ENCODE measurements around the gene PKD1. TPM values are rescaled to one million over a fixed set of nuclear protein-coding genes. Genes with fewer than 3 reads are reported as not detected.

Gene PKD1
- total RNA-seq, 1 experiment from 2014 or later = 82.0 TPM

DNA sequence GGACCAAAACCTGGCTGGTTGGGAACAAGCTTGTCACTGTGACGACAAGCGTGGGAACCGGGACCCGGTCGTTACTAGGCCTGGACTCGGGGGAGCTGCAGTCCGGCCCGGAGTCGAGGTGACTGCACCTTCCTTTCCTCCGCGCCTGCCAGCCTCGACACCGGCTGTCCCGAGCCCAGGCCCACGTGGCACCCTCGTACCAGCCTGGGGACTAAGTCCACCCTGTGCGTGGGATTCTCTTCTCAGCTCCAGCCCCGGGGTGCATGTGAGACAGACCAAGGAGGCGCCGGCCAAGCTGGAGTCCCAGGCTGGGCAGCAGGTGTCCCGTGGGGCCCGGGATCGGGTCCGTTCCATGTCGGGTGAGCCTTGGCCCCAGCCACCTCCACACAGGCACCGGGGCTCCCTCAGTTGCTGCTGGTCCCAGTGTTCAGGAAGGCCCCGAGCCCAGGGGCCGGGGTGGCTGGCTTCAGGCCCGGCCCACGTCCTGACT lies 56.3 kb downstream of the PKD1 start:
- Mint-ChIP-seq H3K27ac (ENCODE audit: unreplicated experiment) (no peak overlapping the region), H3K27me3 (ENCODE audit: unreplicated experiment) (no peaks in the 10 kb centered on the region), H3K9me3 (ENCODE audit: low read depth, unreplicated experiment) (no peaks in the 10 kb centered on the region), H3K4me3 (ENCODE audit: low read depth, unreplicated experiment) (no peak overlapping the region), H3K36me3 (ENCODE audit: insufficient read depth, unreplicated experiment) (peaks cover 58% of the 10 kb centered on the region), H3K4me1 (ENCODE audit: low read depth, unreplicated experiment) (no peaks in the 10 kb centered on the region)
- no TSS peak for BruUV-seq (replicated peaks)
- TF ChIP-seq, protein P1, sequence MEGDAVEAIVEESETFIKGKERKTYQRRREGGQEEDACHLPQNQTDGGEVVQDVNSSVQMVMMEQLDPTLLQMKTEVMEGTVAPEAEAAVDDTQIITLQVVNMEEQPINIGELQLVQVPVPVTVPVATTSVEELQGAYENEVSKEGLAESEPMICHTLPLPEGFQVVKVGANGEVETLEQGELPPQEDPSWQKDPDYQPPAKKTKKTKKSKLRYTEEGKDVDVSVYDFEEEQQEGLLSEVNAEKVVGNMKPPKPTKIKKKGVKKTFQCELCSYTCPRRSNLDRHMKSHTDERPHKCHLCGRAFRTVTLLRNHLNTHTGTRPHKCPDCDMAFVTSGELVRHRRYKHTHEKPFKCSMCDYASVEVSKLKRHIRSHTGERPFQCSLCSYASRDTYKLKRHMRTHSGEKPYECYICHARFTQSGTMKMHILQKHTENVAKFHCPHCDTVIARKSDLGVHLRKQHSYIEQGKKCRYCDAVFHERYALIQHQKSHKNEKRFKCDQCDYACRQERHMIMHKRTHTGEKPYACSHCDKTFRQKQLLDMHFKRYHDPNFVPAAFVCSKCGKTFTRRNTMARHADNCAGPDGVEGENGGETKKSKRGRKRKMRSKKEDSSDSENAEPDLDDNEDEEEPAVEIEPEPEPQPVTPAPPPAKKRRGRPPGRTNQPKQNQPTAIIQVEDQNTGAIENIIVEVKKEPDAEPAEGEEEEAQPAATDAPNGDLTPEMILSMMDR (IDR thresholded peaks at IDR 0.05; ENCODE audit: unreplicated experiment) = no peak
- intact Hi-C loops (cut with micrococcal nuclease; ENCODE audit: unreplicated experiment) = no loop called here
- CTCF ChIA-PET = no interaction called here
- no peak for DNase-seq

DNA sequence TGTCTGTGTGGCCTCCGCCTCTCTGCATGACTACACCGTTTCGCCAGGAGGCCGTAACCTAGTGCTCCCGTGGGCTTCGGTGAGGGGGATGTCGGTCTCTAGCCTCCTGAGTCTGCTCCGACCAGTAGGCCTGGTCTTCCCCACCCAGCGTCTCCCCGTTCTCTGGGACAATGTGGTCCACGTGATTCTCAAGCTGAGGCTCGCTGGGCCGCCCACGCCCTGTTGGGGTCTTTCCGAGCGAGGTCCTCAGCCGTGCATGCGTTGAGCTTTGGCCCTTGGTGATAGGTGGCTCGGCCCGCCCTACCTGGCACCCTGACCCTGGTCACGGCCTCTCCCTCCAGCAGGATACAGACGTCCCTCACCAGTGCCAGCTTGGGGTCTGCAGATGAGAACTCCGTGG lies 57.0 kb downstream of the PKD1 start:
- TF ChIP-seq, protein P1 (IDR thresholded peaks at IDR 0.05; ENCODE audit: unreplicated experiment) = no peak
- Mint-ChIP-seq H3K27ac (ENCODE audit: unreplicated experiment) (no peak overlapping the region), H3K4me3 (ENCODE audit: low read depth, unreplicated experiment) (no peak overlapping the region), H3K36me3 (ENCODE audit: insufficient read depth, unreplicated experiment) (peaks cover 57% of the 10 kb centered on the region), H3K4me1 (ENCODE audit: low read depth, unreplicated experiment) (no peaks in the 10 kb centered on the region), H3K9me3 (ENCODE audit: low read depth, unreplicated experiment) (no peaks in the 10 kb centered on the region), H3K27me3 (ENCODE audit: unreplicated experiment) (no peaks in the 10 kb centered on the region)
- intact Hi-C loops (cut with micrococcal nuclease; ENCODE audit: unreplicated experiment) = no loop called here
- no TSS peak for BruUV-seq (replicated peaks)
- DNase-seq = no peak
- CTCF ChIA-PET = no interaction called here

DNA sequence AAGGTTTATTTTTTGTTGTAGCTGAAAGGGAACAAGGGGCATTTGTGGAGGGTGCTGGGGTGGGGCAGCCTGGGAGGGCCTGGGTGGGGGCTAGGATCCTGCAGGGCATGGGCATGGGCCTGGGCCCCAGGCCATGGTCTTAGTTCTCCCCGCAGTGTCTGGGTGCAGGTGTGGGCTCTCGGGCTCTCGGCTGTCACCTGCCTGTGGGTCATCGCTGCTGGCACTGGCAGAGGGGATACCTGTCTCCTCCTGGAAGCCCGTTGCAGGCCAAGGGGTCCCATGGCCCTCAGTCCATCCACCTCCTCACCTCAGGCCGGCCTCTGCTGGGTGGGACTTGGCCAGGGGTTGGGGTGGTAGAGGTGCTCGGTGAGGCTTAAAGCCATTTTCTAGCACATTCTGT lies 57.6 kb downstream of the PKD1 start:
- intact Hi-C loops (cut with micrococcal nuclease; ENCODE audit: unreplicated experiment) = no loop called here
- Mint-ChIP-seq H3K27me3 (ENCODE audit: unreplicated experiment) (no peaks in the 10 kb centered on the region), H3K4me1 (ENCODE audit: low read depth, unreplicated experiment) (no peaks in the 10 kb centered on the region), H3K27ac (ENCODE audit: unreplicated experiment) (no peak overlapping the region), H3K9me3 (ENCODE audit: low read depth, unreplicated experiment) (no peaks in the 10 kb centered on the region), H3K36me3 (ENCODE audit: insufficient read depth, unreplicated experiment) (peaks cover 59% of the 10 kb centered on the region), H3K4me3 (ENCODE audit: low read depth, unreplicated experiment) (no peak overlapping the region)
- TF ChIP-seq, protein P1 (IDR thresholded peaks at IDR 0.05; ENCODE audit: unreplicated experiment) = no peak
- no TSS peak for BruUV-seq (replicated peaks)
- no peak for DNase-seq
- CTCF ChIA-PET = no interaction called here

DNA sequence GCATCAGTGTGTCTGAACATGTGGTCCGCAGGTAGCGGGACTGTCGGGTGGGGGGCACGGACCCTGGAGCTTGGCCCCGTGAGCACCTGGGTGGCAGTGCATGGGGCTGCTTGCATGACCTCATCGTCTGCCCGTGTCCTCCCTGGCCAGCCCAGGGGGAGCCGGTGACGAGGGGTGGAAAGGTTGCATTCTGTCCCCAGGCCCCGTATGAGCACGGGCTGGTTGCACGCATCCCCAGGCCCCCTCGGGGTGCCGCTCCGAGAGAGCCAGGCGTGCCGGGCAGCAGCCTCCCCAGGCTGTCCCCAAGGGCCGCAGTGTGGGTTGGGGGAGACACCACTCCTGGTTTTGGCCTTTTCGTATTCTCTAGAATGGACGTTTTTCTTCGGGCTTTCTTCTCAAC lies 58.0 kb downstream of the PKD1 start:
- BruUV-seq (replicated peaks) = no TSS peak
- H3K27ac Mint-ChIP-seq (ENCODE audit: unreplicated experiment) = no peak overlapping the region
- intact Hi-C loops (cut with micrococcal nuclease; ENCODE audit: unreplicated experiment) = no loop called here
- peaks cover 59% of the 10 kb centered on the region for H3K36me3 Mint-ChIP-seq (ENCODE audit: insufficient read depth, unreplicated experiment)
- H3K27me3 Mint-ChIP-seq (ENCODE audit: unreplicated experiment) = no peaks in the 10 kb centered on the region
- no peak for DNase-seq
- no peak overlapping the region for H3K4me3 Mint-ChIP-seq (ENCODE audit: low read depth, unreplicated experiment)
- H3K4me1 Mint-ChIP-seq (ENCODE audit: low read depth, unreplicated experiment) = no peaks in the 10 kb centered on the region
- CTCF ChIA-PET = interaction anchor here (0.6 kb wide), 1 partner anchor 71 kb away, joined by 3 read pairs; no protein-coding TSS in a partner anchor
- no peaks in the 10 kb centered on the region for H3K9me3 Mint-ChIP-seq (ENCODE audit: low read depth, unreplicated experiment)
- TF ChIP-seq, protein P1 (IDR thresholded peaks at IDR 0.05; ENCODE audit: unreplicated experiment) = no peak
